A549 (cell line): Measurements from ENCODE around the gene POLR1F. TPM values are rescaled to one million over a fixed set of nuclear protein-coding genes. Genes with fewer than 3 reads are reported as not detected.

Experiments
- ATAC-seq, 2 experiments: fragments of 200-7000 bp in 1 of 2; fragments of >200 bp in 1 of 2; cut with Nextera tagmentation in 1 of 2; cut with Tn5 transposase in 1 of 2; 3 replicates each; pipeline versions ENCODE4 v1.8.0 to v1.9.1; 2018 to 2020; ENCODE audit warnings: mild to moderate bottlenecking in 1 of 2, moderate library complexity in 1 of 2
- CTCF ChIA-PET: fragments of 300-600 bp; sonication (Branson Sonifier 250); formaldehyde crosslinking; extraction: SDS; loops from one replicate; lab custom pipeline; 2021; ENCODE audit warnings: antibody characterized with exemption, inconsistent platforms; lab: Yijun Ruan, JAX
- POLR2A ChIA-PET: fragments of 350-600 bp; formaldehyde crosslinking; extraction: SDS; loops from one replicate; lab custom pipeline; 2021; ENCODE audit warnings: antibody characterized with exemption, inconsistent platforms; lab: Yijun Ruan, JAX
- DNase-seq, 2 experiments: peaks; one replicate each; pipeline versions ENCODE4 v3.0.0 to v3.0.0-alpha.2; 2011 to 2016; ENCODE audit warnings: low read depth in 1 of 2, low spot score in 1 of 2
- FAIRE-seq: peaks from 2 replicates; lab custom pipeline; 2011; peaks lifted over from hg19 to GRCh38; lab: Jason Lieb, UNC
- H3K27ac ChIP-seq, 2 experiments: fragments of >200 bp; sonication (Bioruptor Twin); formaldehyde crosslinking; 3 replicates each; pipeline ENCODE4 v1.5.1; 2016 to 2017
- H3K4me1 ChIP-seq: fragments of >200 bp; sonication (Bioruptor Twin); formaldehyde crosslinking; 3 replicates; pipeline ENCODE4 v1.6.1; 2016
- H3K4me2 ChIP-seq: fragments of >200 bp; sonication (Bioruptor Twin); formaldehyde crosslinking; 3 replicates; pipeline ENCODE4 v1.6.1; 2016
- H3K4me3 ChIP-seq: fragments of >200 bp; sonication (Bioruptor Twin); formaldehyde crosslinking; 3 replicates; pipeline ENCODE4 v1.5.1; 2016
- H3K9me3 ChIP-seq: fragments of >200 bp; sonication (Bioruptor Twin); formaldehyde crosslinking; 3 replicates; pipeline ENCODE4 v1.6.1; 2016
- BHLHE40 ChIP-seq: IDR thresholded peaks from 2 replicates; pipeline ENCODE4 v1.6.1; 2012; ENCODE audit warnings: low read depth, low read length, inconsistent platforms
- CBX2 ChIP-seq: fragments of 200-600 bp; sonication (generic); IDR thresholded peaks from 2 replicates; pipeline ENCODE4 v1.6.1; 2016; ENCODE audit warnings: low read depth, mild to moderate bottlenecking, borderline replicate concordance
- CHD4 ChIP-seq: fragments of 200-600 bp; sonication (generic); IDR thresholded peaks from 2 replicates; pipeline ENCODE4 v1.6.1; 2016; ENCODE audit warnings: antibody characterized with exemption, mild to moderate bottlenecking, borderline replicate concordance
- EHMT2 ChIP-seq: fragments of 200-600 bp; sonication (generic); IDR thresholded peaks from 2 replicates; pipeline ENCODE4 v1.6.1; 2016; ENCODE audit warnings: antibody characterized with exemption, low read depth, mild to moderate bottlenecking, moderate library complexity
- HEYL ChIP-seq: fragments of 250-450 bp; sonication (Bioruptor Pico); IDR thresholded peaks from 2 replicates; pipeline ENCODE4 v1.8.0; 2021; ENCODE audit warnings: mild to moderate bottlenecking, moderate library complexity
- HOXA7 ChIP-seq: fragments of 250-450 bp; sonication (Bioruptor Pico); IDR thresholded peaks from 2 replicates; pipeline ENCODE4 v1.5.0; 2020; ENCODE audit warnings: mild to moderate bottlenecking, moderate library complexity
- NR3C1 ChIP-seq: fragments of >200 bp; sonication (Bioruptor Twin); formaldehyde crosslinking; IDR thresholded peaks from 3 replicates; pipeline ENCODE4 v1.6.1; 2017
- PHF8 ChIP-seq: fragments of 200-600 bp; sonication (generic); IDR thresholded peaks from 2 replicates; pipeline ENCODE4 v1.6.1; 2016; ENCODE audit warnings: low read depth, mild to moderate bottlenecking, antibody characterized with exemption, moderate library complexity, borderline replicate concordance
- RAD21 ChIP-seq, 2 experiments: fragments of >200 bp in 1 of 2; sonication (Bioruptor Twin) in 1 of 2; formaldehyde crosslinking in 1 of 2; IDR thresholded peaks in 1 of 2; conservative IDR thresholded peaks in 1 of 2; 2 replicates in 1 of 2; 3 replicates in 1 of 2; pipeline ENCODE4 v1.6.1; 2012 to 2018; ENCODE audit warnings: inconsistent platforms in 1 of 2
- RARB ChIP-seq: fragments of 250-450 bp; sonication (Bioruptor Pico); IDR thresholded peaks from 2 replicates; pipeline ENCODE4 v1.8.0; 2021; ENCODE audit warnings: mild to moderate bottlenecking, moderate library complexity
- RNF2 ChIP-seq: fragments of 200-600 bp; sonication (generic); IDR thresholded peaks from 2 replicates; pipeline ENCODE4 v1.6.1; 2016; ENCODE audit warnings: low read depth, mild to moderate bottlenecking, antibody characterized with exemption, moderate library complexity, borderline replicate concordance
- SMC3 ChIP-seq: fragments of >200 bp; sonication (Bioruptor Twin); formaldehyde crosslinking; IDR thresholded peaks from 3 replicates; pipeline ENCODE4 v1.6.1; 2018; ENCODE audit warnings: inconsistent platforms
- TFCP2L1 ChIP-seq: fragments of 250-450 bp; sonication (Bioruptor Pico); IDR thresholded peaks from 2 replicates; pipeline ENCODE4 v1.5.0; 2021; ENCODE audit warnings: mild to moderate bottlenecking
- TP53 ChIP-seq: fragments of 250-450 bp; sonication (Bioruptor Pico); IDR thresholded peaks from 2 replicates; pipeline ENCODE4 v1.5.0; 2021; ENCODE audit warnings: mild to moderate bottlenecking, moderate library complexity
- ZFP36 ChIP-seq: fragments of 450-650 bp; IDR thresholded peaks from 2 replicates; pipeline ENCODE4 v1.6.1; 2014; ENCODE audit warnings: borderline replicate concordance; ENCODE audit not compliant: partially characterized antibody
- ZNF302 ChIP-seq: fragments of 250-450 bp; sonication (Bioruptor Pico); IDR thresholded peaks from 2 replicates; pipeline ENCODE4 v1.9.0; 2021; ENCODE audit warnings: inconsistent platforms, mild to moderate bottlenecking, moderate library complexity
- ZSCAN20 ChIP-seq: fragments of 250-450 bp; sonication (Bioruptor Pico); IDR thresholded peaks from 2 replicates; pipeline ENCODE4 v1.8.0; 2022; ENCODE audit warnings: mild to moderate bottlenecking, moderate library complexity
- WGBS: methylation state at CpG from one replicate; pipeline ENCODE4 v1.1.6; 2017; ENCODE audit errors: missing lambda C conversion rate; 5-methylcytosine and 5-hydroxymethylcytosine counted together
- polyA plus RNA-seq, 4 experiments: library from polyadenylated mRNA; depleted of rRNA in 3 of 4; stranded (reverse); fragments of >200 nt; fragmentation: RNase III in 1 of 4; extraction: RNeasy Plus Mini Kit Qiagen cat#74134 plus additional on column Dnase treatment in 1 of 4; gene quantifications; 2 replicates in 3 of 4; 3 replicates in 1 of 4; pipeline ENCODE4 v1.2.3, GENCODE V29; 2011 to 2017
- TF ChIP-seq, protein P1 (sequence below): fragments of >200 bp; sonication (Bioruptor Twin); formaldehyde crosslinking; IDR thresholded peaks from 3 replicates; pipeline ENCODE4 v1.5.1; 2016
- TF ChIP-seq, protein P2 (sequence below): fragments of 450-650 bp; IDR thresholded peaks from 2 replicates; pipeline ENCODE4 v1.6.1; 2014; ENCODE audit warnings: antibody characterized with exemption
- TF ChIP-seq, protein P3 (sequence below): fragments of 150-350 bp; IDR thresholded peaks from 2 replicates; pipeline ENCODE4 v1.6.1; 2014; ENCODE audit warnings: low read depth, mild to moderate bottlenecking, low read length
- TF ChIP-seq, protein P4 (sequence below): fragments of 250-450 bp; sonication (Bioruptor Pico); IDR thresholded peaks from 2 replicates; pipeline ENCODE4 v1.5.0; 2021; ENCODE audit warnings: mild to moderate bottlenecking, moderate library complexity, borderline replicate concordance
- TF ChIP-seq, protein P5 (sequence below): IDR thresholded peaks from 2 replicates; pipeline ENCODE4 v1.6.1; 2012
- TF ChIP-seq, protein P6 (sequence below): fragments of >200 bp; sonication (Bioruptor Twin); formaldehyde crosslinking; IDR thresholded peaks from 2 replicates; pipeline ENCODE4 v1.6.1; 2016
- TF ChIP-seq, protein P7 (sequence below): fragments of 250-450 bp; sonication (Bioruptor Pico); IDR thresholded peaks from 2 replicates; pipeline ENCODE4 v1.5.0; 2020; ENCODE audit warnings: low read depth, mild to moderate bottlenecking, moderate library complexity

Gene POLR1F
- polyA plus RNA-seq, 2 of the 4 experiments (the other 2 are of a cell fraction): 11.8 to 33.9 TPM

DNA sequence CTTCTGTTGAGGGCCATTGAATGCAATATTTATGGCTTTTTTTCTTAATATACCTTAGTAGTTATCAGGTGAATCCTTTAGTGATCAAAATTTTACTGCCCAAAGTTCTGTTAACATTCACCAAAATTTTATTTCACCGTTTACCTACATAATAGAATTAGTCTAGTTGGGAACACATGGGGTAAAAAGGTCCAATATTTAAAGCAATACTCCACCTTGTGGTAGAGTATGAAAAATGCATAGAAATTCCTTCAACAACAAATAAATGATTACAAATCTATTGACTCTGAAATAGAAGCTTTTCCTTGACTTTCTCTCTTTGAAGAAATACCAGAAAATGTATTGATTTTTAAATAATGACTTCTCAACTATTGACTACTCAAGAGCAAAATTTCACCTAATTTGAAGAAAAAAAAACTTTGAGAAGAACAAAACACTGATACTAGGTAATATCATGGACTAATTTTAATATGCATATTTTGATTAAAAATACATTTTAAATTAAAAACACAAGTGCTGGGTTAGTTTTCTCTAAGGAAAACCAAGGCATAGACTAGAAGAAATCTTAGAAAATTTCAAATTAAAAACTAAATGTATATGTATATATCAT is 43.3 kb downstream of the POLR1F start:
- no peak overlapping the region for H3K4me3 ChIP-seq
- ChIA-PET CTCF (interaction anchor here (0.6 to 2.3 kb wide), 7 partner anchors 99 to 1312 kb away, joined by 3 to 6 read pairs (median 3); no protein-coding TSS in a partner anchor), POLR2A (no interaction called here)
- no peak; a peak in 1 of 6 replicates for ATAC-seq
- peak; percentile 28 to 37 for DNase-seq
- no peak overlapping the region for H3K4me2 ChIP-seq
- no peaks in the 10 kb centered on the region for H3K4me1 ChIP-seq
- H3K27ac ChIP-seq: no peak overlapping the region
- TF ChIP-seq, protein P1, sequence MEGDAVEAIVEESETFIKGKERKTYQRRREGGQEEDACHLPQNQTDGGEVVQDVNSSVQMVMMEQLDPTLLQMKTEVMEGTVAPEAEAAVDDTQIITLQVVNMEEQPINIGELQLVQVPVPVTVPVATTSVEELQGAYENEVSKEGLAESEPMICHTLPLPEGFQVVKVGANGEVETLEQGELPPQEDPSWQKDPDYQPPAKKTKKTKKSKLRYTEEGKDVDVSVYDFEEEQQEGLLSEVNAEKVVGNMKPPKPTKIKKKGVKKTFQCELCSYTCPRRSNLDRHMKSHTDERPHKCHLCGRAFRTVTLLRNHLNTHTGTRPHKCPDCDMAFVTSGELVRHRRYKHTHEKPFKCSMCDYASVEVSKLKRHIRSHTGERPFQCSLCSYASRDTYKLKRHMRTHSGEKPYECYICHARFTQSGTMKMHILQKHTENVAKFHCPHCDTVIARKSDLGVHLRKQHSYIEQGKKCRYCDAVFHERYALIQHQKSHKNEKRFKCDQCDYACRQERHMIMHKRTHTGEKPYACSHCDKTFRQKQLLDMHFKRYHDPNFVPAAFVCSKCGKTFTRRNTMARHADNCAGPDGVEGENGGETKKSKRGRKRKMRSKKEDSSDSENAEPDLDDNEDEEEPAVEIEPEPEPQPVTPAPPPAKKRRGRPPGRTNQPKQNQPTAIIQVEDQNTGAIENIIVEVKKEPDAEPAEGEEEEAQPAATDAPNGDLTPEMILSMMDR: peak; percentile 60
- TF ChIP-seq CBX2 (no peak), SMC3 (peak; percentile 66), RAD21 (conservative IDR thresholded peaks at IDR 0.05 in 1 of 2, IDR thresholded peaks at IDR 0.05 in 1 of 2) (peak; percentile 70 to 71)
- TF ChIP-seq, protein P2, sequence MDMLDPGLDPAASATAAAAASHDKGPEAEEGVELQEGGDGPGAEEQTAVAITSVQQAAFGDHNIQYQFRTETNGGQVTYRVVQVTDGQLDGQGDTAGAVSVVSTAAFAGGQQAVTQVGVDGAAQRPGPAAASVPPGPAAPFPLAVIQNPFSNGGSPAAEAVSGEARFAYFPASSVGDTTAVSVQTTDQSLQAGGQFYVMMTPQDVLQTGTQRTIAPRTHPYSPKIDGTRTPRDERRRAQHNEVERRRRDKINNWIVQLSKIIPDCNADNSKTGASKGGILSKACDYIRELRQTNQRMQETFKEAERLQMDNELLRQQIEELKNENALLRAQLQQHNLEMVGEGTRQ: no peak
- TF ChIP-seq, protein P3, sequence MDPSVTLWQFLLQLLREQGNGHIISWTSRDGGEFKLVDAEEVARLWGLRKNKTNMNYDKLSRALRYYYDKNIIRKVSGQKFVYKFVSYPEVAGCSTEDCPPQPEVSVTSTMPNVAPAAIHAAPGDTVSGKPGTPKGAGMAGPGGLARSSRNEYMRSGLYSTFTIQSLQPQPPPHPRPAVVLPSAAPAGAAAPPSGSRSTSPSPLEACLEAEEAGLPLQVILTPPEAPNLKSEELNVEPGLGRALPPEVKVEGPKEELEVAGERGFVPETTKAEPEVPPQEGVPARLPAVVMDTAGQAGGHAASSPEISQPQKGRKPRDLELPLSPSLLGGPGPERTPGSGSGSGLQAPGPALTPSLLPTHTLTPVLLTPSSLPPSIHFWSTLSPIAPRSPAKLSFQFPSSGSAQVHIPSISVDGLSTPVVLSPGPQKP: no peak
- FAIRE-seq: no peak
- WGBS: 7% methylated on average over 1 of the region's 1 CpG
- no peaks in the 10 kb centered on the region for H3K9me3 ChIP-seq

DNA sequence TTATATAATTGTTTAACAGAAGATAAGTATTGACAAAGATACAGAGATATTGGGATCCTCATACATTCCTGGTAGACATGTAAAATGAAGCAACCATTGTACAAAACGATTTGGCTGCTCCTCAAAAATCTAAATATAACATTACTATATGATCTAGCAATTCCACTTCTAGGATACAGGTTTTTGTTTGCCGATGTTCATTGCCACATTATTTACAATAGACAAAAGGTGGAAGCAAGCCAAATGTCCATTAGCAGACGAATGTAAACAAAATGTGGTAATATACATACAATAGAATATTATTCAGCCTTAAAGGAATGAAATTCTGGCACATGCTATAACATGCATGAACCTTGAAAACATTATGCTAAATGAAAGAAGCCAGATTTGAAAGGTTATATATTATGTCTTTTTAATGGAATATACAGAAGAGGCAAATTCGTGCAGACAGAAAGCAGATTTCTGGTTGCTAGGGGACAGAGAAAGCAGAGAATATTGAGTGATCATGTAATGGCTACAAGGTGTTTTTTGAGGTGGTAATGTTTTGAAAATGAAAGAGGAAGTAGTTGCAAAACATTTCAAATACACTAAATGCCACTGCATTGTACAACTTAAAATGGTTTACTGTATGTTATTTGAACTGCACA is 44.9 kb downstream of the POLR1F start:
- CTCF ChIA-PET: interaction anchor here (2.0 kb wide), 1 partner anchor 541 kb away, joined by 6 read pairs; no protein-coding TSS in a partner anchor
- no peak overlapping the region for H3K27ac ChIP-seq
- peak; percentile 18 for FAIRE-seq
- POLR2A ChIA-PET: no interaction called here
- H3K4me2 ChIP-seq: peak overlapping the region; percentile 37; the same call in 1 of the 3 replicates
- H3K9me3 ChIP-seq: no peaks in the 10 kb centered on the region
- H3K4me1 ChIP-seq: no peaks in the 10 kb centered on the region
- no peak for ATAC-seq
- TF ChIP-seq BHLHE40 (no peak), ZFP36 (no peak), TFCP2L1 (CRISPR knock-in tag) (no peak), ZSCAN20 (CRISPR knock-in tag) (no peak), HOXA7 (CRISPR knock-in tag) (no peak), EHMT2 (no peak), TP53 (no peak), ZNF302 (CRISPR knock-in tag) (no peak), HEYL (CRISPR knock-in tag) (no peak), RARB (CRISPR knock-in tag) (no peak), PHF8 (no peak), SMC3 (no peak), RNF2 (no peak), CHD4 (no peak), NR3C1 (no peak)
- TF ChIP-seq, protein P4, sequence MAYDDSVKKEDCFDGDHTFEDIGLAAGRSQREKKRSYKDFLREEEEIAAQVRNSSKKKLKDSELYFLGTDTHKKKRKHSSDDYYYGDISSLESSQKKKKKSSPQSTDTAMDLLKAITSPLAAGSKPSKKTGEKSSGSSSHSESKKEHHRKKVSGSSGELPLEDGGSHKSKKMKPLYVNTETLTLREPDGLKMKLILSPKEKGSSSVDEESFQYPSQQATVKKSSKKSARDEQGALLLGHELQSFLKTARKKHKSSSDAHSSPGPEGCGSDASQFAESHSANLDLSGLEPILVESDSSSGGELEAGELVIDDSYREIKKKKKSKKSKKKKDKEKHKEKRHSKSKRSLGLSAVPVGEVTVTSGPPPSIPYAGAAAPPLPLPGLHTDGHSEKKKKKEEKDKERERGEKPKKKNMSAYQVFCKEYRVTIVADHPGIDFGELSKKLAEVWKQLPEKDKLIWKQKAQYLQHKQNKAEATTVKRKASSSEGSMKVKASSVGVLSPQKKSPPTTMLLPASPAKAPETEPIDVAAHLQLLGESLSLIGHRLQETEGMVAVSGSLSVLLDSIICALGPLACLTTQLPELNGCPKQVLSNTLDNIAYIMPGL: no peak
- TF ChIP-seq, protein P5, sequence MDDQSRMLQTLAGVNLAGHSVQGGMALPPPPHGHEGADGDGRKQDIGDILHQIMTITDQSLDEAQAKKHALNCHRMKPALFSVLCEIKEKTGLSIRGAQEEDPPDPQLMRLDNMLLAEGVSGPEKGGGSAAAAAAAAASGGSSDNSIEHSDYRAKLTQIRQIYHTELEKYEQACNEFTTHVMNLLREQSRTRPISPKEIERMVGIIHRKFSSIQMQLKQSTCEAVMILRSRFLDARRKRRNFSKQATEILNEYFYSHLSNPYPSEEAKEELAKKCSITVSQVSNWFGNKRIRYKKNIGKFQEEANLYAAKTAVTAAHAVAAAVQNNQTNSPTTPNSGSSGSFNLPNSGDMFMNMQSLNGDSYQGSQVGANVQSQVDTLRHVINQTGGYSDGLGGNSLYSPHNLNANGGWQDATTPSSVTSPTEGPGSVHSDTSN: no peak
- TF ChIP-seq, protein P3: no peak
- TF ChIP-seq, protein P6, sequence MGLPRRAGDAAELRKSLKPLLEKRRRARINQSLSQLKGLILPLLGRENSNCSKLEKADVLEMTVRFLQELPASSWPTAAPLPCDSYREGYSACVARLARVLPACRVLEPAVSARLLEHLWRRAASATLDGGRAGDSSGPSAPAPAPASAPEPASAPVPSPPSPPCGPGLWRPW: no peak
- TF ChIP-seq, protein P7, sequence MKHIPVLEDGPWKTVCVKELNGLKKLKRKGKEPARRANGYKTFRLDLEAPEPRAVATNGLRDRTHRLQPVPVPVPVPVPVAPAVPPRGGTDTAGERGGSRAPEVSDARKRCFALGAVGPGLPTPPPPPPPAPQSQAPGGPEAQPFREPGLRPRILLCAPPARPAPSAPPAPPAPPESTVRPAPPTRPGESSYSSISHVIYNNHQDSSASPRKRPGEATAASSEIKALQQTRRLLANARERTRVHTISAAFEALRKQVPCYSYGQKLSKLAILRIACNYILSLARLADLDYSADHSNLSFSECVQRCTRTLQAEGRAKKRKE (CRISPR knock-in tag): no peak
- 0% methylated on average over 4 of the region's 4 CpGs for WGBS
- H3K4me3 ChIP-seq: no peak overlapping the region
- DNase-seq: peak in 1 of 2 experiments; percentile 5
